Vagina (tissue), 2 donors: ENCODE measurements around the gene MORC3.

Source experiments
- POLR2A ChIP-seq, 2 donors: fragments of 450-650 bp; IDR thresholded peaks; one replicate each; pipeline ENCODE4 v1.6.1; 2017; ENCODE audit warnings: antibody characterized with exemption in 2 of 2, mild to moderate bottlenecking in 2 of 2, moderate library complexity in 2 of 2
- TF ChIP-seq, protein P1 (sequence below), 3 experiments: fragments of 450-650 bp in 2 of 3; fragments of 200-600 bp in 1 of 3; sonication (generic) in 1 of 3; IDR thresholded peaks; one replicate each; pipeline ENCODE4 v1.5.1; 2017 to 2019; ENCODE audit warnings: antibody characterized with exemption in 3 of 3, mild to moderate bottlenecking in 2 of 3, moderate library complexity in 2 of 3

DNA sequence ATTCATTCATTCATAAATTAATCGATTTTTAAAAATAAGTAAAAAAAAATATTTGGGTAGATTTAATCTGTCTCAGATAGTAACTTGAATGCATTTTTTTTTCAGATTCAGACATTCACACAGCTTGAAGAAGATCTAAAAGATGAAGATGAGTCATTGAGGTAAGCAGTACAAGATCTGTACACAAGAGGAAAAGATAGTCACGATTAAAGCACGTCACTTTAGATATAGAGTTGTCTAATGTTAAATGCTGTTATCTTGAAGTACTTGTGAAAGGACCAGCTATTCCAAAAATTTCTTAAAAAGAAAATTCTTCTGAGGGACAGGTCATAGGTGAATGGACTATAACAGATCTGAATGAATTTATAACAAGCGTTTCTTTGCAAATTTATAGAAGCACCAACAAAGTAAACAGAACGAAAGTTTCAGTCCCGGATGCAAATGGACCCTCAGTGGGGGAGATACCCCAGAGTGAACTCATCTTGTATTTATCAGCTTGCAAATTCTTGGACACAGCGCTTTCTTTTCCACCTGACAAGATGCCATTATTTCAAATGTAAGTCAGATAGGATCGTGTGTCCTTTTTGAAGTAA is 31.2 kb upstream of the MORC3 start:
- no peak for TF ChIP-seq POLR2A (IDR thresholded peaks at IDR 0.05)
- TF ChIP-seq, protein P1, sequence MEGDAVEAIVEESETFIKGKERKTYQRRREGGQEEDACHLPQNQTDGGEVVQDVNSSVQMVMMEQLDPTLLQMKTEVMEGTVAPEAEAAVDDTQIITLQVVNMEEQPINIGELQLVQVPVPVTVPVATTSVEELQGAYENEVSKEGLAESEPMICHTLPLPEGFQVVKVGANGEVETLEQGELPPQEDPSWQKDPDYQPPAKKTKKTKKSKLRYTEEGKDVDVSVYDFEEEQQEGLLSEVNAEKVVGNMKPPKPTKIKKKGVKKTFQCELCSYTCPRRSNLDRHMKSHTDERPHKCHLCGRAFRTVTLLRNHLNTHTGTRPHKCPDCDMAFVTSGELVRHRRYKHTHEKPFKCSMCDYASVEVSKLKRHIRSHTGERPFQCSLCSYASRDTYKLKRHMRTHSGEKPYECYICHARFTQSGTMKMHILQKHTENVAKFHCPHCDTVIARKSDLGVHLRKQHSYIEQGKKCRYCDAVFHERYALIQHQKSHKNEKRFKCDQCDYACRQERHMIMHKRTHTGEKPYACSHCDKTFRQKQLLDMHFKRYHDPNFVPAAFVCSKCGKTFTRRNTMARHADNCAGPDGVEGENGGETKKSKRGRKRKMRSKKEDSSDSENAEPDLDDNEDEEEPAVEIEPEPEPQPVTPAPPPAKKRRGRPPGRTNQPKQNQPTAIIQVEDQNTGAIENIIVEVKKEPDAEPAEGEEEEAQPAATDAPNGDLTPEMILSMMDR (IDR thresholded peaks at IDR 0.05): no peak
